A673 (cell line): ENCODE measurements around the gene AVPR1B.

Experiments used
- EZH2 ChIP-seq: fragments of 200-600 bp; sonication (generic); IDR thresholded peaks from 2 replicates; pipeline ENCODE4 v1.6.1; 2017; ENCODE audit warnings: borderline replicate concordance, low read depth, mild to moderate bottlenecking, mixed read lengths, antibody characterized with exemption, low read length; ENCODE audit not compliant: poor library complexity, severe bottlenecking
- TF ChIP-seq, protein P1 (sequence below): fragments of 300-800, 200-600 bp; sonication (generic); conservative IDR thresholded peaks from 2 replicates; pipeline ENCODE4 v1.5.1; 2017; ENCODE audit warnings: low read depth, mild to moderate bottlenecking, antibody characterized with exemption, low read length, moderate library complexity, mixed read lengths

DNA sequence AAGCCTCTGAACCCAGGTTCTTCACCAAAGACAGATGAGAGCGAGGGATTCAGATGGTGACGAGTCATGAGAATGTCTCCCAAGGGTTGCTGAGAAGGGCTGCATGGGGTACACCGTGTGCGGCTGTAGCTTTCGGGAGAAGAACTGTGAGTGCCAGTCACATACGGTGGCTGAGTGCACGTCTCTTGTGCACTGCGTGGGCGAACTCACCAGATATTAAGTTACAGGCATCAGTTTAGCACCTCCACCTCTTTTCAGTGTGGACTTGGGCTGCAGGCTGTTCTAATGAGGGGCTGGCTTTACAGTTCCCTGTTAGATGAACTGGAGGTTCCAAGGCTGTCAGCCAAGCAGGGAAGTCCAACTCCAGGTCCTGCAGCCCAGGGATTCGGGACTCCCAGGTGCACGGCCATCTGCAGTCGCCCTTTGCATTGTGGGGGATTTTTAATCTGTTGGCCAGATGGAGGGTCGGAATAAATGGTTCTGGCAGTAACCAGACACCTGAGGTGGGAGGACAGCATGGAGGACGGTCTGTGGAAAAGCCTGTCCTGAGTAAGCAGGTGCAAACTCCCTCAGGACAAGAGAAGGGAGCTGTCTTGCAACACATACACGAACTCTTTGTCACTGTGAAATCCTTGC lies 26.5 kb upstream of the AVPR1B start:
- TF ChIP-seq, protein P1, sequence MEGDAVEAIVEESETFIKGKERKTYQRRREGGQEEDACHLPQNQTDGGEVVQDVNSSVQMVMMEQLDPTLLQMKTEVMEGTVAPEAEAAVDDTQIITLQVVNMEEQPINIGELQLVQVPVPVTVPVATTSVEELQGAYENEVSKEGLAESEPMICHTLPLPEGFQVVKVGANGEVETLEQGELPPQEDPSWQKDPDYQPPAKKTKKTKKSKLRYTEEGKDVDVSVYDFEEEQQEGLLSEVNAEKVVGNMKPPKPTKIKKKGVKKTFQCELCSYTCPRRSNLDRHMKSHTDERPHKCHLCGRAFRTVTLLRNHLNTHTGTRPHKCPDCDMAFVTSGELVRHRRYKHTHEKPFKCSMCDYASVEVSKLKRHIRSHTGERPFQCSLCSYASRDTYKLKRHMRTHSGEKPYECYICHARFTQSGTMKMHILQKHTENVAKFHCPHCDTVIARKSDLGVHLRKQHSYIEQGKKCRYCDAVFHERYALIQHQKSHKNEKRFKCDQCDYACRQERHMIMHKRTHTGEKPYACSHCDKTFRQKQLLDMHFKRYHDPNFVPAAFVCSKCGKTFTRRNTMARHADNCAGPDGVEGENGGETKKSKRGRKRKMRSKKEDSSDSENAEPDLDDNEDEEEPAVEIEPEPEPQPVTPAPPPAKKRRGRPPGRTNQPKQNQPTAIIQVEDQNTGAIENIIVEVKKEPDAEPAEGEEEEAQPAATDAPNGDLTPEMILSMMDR = no peak
- no peak for TF ChIP-seq EZH2
